DND-41 (cell line): Measurements from ENCODE around the gene FAM50A.

Experiments used
- EZH2 ChIP-seq: IDR thresholded peaks from 3 replicates; pipeline ENCODE4 v1.6.1; 2012; ENCODE audit warnings: borderline replicate concordance, low read depth, mild to moderate bottlenecking, moderate library complexity, low read length, inconsistent platforms; ENCODE audit not compliant: severe bottlenecking
- TF ChIP-seq, protein P1 (sequence below): IDR thresholded peaks from 2 replicates; pipeline ENCODE4 v1.5.1; 2012; ENCODE audit warnings: borderline replicate concordance, low read length, moderate library complexity, mild to moderate bottlenecking; ENCODE audit not compliant: poor library complexity, severe bottlenecking; ENCODE audit errors: extremely low read depth

DNA sequence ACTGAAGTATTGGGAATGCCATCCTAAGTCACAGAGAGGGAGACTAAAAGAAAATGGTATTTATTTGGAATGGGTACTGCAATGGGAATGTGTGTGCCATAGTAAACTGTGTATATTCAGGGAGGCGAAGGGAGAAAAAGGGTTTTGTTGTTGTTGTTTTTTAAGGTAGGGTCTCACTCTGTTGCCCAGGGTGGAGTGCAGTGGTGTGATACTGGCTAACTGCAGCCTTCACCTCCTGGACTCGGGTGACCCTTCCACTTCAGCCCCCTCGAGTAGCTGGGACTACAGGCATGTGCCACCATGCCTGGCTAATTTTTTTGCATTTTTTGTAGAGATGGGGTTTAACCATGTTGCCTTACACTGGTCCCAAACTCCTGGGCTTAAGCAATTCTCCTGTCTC, 50.8 kb downstream of the FAM50A start:
- TF ChIP-seq, protein P1, sequence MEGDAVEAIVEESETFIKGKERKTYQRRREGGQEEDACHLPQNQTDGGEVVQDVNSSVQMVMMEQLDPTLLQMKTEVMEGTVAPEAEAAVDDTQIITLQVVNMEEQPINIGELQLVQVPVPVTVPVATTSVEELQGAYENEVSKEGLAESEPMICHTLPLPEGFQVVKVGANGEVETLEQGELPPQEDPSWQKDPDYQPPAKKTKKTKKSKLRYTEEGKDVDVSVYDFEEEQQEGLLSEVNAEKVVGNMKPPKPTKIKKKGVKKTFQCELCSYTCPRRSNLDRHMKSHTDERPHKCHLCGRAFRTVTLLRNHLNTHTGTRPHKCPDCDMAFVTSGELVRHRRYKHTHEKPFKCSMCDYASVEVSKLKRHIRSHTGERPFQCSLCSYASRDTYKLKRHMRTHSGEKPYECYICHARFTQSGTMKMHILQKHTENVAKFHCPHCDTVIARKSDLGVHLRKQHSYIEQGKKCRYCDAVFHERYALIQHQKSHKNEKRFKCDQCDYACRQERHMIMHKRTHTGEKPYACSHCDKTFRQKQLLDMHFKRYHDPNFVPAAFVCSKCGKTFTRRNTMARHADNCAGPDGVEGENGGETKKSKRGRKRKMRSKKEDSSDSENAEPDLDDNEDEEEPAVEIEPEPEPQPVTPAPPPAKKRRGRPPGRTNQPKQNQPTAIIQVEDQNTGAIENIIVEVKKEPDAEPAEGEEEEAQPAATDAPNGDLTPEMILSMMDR: no peak
- no peak for TF ChIP-seq EZH2
